ENCODE data around the gene YAF2.
"Not testable (repeated sequence)": the region's sequence is repeated elsewhere in the genome, so short reads cannot be mapped to it uniquely, and the experiment has no call there.

YAF2 gene

DNA sequence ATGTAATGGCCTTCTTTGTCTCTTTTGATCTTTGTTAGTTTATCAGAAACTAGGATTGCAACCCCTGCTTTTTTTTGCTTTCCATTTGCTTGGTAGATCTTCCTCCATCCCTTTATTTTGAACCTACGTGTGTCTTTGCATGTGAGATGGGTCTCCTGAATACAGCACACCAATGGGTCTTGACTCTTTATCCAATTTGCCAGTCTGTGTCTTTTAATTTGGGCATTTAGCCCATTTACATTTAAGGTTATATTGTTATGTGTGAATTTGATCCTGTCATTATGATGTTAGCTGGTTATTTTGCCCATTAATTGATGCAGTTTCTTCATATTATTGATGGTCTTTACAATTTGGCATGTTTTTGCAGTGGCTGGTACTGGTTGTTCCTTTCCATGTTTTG, 14.6 kb upstream of the YAF2 start:
- not testable (repeated sequence) for DNase-seq

DNA sequence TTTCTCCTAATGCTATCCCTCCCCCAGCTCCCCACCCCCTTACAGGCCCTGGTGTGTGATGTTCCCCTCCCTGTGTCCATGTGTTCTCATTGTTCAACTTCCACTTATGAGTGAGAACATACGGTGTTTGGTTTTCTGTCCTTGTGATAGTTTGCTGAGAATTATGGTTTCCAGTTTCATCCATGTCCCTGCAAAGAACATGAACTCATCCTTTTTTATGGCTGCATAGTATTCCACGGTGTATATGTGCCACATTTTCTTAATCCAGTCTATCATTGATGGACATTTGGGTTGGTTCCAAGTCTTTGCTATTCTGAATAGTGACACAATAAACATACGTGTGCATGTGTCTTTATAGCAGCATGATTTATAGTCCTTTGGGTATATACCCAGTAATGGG, 11.0 kb upstream of the YAF2 start:
- not testable (repeated sequence) for DNase-seq

DNA sequence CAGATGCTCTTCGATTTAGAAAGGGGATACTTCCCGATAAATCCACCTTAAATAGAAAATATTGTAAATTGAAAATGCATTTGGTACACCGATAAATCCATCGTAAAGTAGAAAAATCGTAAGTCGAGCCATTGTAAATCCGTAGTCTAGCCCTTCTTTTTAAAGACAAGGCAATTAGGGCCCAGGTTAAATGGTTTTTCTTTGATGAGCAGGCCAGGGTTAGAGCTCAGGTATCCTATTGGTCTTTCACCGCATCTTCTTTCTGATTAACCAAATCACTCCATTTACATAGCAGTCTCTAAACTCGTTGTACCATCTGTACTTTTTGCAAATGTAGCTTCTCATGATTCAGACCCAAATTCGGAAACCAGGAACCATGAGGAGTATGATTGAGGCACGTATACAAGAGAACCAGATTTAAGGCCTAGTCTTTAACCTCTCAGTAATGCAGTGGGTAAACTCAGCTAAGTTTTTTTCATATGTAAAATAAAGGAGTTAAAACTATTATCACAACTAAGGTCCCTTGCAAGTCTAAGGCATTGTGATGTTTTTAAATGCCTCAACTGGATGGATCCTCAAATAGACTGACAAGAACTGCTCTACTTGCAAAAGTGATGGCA, 2.2 kb upstream of the YAF2 start:
- DNase-seq: no peak

DNA sequence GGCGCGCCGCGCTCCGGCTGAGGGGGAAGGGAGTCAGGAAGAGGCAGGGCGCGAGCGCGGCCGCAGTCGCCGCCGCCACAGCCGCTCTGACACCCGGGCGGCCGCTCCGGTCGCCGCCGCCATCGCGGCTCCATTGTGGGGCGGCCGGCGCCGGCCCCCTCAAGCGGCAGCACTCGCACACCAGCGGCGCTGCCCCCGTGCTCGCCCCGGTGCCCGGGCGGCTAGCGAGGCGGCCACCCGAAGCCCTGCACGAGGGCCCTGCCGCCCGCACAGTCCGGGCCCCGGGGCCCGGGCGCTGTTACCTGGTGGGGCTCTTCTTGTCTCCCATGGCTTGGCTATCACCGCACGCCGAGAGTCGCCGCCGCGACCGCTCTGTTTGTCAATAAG, 202 bp downstream of the YAF2 start:
- DNase-seq: no peak

DNA sequence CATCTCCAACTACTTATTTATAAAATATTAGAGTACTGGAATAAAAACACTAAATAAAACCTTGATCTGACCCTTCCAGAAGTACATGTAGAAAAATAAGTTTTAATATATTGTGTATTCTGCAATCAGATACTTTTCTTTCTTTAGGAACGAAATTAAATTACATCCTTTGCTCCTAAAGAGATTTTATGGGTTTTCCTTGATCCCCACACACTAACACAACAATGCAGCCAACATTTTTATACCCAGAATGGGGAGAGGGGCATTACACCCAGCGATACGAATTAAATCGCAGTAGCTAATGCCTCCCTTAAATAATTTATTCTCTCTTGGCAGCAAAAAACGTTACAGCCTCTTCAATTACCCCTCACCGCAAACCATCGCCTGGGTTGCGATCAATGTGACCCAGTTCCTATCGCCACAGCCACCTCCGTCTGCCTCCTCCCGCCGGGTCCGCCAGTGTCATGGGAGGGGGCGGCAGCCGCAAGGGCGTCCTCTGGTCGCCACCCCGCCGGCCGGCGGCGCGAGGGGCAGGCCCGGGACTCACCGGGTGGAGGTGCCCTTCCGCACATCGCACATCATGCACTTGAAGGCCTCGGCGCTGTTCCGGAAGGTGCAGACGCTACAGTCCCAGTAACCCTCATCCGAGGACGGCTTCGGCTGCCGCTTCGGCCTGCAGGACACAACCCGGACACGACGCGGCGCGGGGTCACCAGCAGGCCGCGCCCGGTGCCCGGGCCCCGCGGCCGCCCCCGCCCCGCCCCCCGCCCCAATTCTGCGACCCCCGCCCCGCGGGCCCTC, 796 bp downstream of the YAF2 start:
- DNase-seq: peak; percentile 75

DNA sequence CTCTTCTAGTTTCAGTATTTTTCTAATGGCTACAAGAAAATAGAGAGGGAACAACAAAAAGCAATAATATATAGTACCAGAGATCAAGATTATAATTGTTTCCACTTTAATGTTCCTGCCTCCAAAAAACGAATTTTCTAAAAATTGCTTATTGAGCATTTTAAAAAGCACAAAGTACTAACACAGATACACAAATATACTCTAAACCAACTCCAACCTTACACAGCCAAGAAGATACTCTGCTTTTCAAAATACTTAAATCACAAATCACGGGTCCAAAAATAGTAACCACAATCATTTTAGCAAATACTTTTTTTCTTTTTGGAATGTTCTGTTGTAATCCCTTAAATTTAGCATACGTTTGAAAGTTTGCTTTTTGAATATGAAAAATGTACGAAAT, 2.0 kb downstream of the YAF2 start:
- no peak for DNase-seq

DNA sequence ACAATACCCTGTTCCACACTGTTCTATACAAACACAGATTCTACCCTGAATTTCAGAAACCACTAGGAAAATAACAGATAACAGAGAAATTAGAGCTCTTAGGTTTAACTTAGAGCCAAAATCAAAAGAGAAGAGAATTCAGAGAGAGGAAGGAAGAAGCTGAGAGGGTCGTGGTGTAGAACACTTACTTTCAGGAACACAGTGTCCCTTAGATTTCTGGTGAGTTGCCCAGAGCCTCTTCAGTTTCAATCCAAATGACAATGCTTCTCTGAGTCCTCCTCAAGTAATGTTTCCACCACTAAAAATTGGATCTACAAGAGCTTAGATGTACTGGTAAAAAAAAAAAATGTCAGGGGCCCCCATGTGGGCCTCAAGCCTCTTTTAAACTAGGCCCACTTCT, 2.6 kb downstream of the YAF2 start:
- no peak for DNase-seq

DNA sequence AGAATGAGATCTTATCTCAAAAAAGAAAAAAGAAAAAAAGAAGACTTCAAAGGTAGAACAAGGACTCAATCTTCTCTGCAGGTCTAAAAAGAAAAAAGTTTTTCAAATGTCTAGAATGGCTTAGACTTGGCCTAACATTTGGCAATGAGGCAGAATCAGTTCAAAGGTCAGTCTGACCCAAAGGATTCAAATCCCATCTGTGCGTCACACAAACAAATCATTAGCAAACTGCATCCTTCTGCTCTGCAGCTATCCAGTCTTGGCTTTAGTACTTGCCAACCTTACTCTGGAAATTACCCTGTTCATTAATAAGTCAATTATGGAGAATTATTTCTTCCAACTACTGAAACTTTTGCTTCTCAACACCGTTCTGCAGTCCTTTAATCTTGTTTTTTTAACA, 3.1 kb downstream of the YAF2 start:
- no peak for DNase-seq

GRCh38 chr12:42227525-42227924, 10.5 kb downstream of the YAF2 start:
- not testable (repeated sequence) for DNase-seq

DNA sequence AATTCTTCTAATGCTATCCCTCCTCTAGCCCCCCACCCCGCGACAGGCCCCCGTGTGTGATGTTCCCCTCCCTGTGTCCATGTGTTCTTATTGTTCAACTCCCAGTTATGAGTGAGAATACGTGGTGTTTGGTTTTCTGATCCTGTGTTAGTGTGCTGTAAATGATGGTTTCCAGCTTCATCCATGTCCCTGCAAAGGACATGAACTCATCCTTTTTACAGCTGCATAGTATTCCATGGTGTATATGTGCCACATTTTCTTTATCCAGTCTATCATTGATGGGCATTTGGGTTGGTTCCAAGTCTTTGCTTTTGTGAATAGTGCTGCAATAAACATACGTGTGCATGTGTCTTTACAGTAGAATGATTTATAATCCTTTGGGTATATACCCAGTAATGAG, 13.5 kb downstream of the YAF2 start:
- not testable (repeated sequence) for DNase-seq

- no peak for DNase-seq
These were observed 15.3 kb downstream of the YAF2 start for GRCh38 chr12:42222724-42223123.

DNA sequence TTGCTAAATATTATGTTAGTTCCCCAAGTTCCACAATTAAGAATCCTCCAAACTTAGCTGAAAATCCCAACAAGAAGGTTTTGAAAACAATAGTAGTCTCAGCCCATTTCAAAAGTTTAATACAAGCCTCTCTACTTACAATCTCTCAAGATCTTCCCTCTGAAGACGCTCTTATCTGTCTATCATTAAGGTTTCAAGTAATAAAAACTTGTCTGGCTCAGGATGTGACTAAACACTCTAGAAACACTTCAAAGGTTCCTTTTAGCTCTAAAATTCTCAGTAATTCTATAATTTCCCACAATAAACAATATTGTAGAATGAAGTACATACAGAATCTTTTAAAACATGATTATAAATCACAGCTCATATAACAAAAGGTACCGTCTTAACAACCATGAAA, 16.3 kb downstream of the YAF2 start:
- DNase-seq: no peak

DNA sequence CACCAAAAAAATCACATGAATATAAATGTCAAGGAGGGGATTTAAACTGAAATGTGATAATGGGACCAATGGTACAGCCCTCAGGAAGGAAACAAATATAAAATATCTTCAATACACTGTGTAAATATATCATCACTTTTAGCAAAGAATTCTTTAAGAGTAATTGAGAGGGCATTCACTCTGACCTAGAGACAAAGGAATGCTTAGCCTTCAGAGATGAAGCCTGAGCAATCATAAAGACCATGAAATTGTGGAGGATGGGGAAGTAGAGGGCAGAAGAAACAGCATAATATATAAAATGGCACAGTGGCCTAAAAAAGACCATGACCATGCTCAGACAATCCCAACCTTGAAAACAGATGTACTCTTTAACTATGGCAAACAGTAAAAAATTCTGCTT, 20.4 kb downstream of the YAF2 start:
- DNase-seq: no peak

DNA sequence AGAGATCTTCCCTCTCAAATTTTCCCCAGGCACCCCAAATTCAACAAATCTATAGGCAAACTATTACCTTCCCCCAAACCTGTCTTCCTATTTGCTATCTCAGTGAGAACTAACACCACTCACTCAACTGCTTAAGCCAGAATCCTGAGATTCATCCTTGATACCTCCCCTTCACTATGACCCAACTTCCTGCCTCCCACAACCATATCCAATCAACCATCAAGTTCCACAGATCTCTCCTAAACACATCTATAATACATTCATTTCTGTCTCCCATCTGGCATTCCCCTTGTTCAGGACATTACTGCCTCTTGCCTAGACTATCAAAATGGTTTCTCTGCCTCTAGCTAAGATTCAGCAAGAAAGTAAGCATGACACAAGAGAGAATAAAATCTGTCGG, 21.3 kb downstream of the YAF2 start:
- no peak for DNase-seq

- not testable (repeated sequence) for DNase-seq
These were observed 22.3 kb downstream of the YAF2 start for GRCh38 chr12:42215759-42216158.

- DNase-seq: no peak
These were observed 24.1 kb downstream of the YAF2 start for GRCh38 chr12:42213954-42214426.

DNA sequence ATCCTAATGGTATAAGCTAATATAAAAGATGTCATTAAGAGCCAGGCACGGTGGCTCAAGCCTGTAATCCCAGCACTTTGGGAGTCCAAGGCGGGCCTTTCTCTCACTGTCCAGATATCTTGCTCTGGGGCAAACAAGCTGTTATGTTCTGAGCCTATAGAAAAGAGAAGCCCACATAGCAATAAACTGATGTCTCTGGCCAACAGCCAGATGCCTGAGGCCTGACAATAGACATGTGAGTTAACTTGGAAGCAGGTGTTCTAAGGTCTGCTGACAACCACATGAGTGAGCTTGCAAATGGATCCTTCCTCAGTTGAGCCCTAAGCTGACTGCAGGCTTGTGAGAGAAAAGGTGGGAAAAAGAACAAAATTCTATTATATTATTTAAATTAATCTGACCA, 25.0 kb downstream of the YAF2 start:
- peak; percentile 20 for DNase-seq

DNA sequence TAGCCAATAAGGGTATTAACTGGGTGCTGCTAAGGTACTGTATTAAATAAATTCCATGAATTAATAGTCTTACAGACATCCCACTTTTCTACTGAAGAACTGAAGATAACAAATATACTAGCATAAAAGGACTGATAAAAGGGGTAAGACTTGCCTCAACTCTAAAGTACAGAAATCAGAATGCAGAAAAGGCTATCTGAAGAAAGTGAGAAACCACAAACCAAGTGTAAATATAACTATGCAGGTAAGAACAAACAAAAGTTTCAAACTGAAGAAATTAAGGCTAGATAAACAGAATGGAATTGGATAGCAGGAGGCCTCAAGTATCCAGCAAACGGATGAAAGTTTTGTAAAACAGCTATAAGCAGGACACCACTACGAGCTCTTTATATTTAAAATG, 29.5 kb downstream of the YAF2 start:
- no peak for DNase-seq

DNA sequence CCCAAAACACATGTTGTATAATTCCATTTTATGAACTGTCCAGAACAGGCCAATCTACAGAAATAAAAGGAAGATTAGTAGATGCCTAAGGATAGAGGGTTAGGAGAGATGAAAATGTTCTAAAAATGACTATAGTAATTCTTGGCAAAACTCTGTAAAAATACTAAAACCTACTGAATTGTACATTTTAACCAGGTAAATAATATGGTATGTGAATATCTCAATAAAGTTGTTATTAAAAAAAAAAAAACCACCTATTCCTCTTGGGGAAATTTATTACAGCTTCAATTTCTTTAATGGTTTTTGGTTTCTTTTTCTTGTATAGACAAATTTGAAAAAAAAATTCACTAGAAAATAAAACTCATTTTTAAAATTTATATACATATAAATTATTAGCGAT, 33.2 kb downstream of the YAF2 start:
- DNase-seq: no peak

- DNase-seq: no peak
These were observed 33.7 kb downstream of the YAF2 start for GRCh38 chr12:42204362-42204761.

DNA sequence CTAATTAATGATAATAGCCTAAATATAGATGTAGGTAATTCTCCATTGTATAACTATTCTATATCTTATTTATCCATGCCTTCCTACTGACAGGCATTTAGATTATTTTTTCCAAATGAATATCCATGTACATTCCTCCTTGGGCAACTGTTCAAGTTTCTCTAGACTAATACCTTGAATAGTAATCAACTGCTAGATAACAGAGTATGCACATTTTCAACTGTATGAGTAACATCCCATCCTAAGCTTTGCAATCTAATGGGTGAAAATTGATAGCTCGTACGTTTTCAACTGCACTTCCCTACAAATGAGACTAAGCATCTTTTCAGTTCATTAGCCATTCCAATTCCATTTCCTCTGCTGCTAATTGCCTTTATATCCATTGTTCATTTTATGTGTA, 37.0 kb downstream of the YAF2 start:
- DNase-seq: no peak

DNA sequence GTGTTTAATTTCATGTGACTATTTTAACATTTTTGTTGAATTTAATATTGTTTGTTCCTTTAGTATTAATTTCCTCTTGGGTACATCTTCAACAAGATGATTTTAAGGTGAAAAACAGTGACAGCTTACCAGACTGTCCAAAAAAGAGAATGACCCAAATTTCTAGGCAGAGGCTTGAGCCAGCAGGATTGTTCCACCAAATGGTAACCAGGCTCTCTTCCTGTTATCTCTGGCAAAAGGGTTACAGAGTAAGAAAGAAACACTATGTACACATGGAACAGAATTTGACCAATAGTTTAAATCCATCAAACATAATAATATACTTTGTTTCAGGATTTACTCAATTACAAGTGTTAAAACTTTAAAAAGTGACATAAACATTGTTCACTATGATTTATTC, 39.0 kb downstream of the YAF2 start:
- DNase-seq: no peak

DNA sequence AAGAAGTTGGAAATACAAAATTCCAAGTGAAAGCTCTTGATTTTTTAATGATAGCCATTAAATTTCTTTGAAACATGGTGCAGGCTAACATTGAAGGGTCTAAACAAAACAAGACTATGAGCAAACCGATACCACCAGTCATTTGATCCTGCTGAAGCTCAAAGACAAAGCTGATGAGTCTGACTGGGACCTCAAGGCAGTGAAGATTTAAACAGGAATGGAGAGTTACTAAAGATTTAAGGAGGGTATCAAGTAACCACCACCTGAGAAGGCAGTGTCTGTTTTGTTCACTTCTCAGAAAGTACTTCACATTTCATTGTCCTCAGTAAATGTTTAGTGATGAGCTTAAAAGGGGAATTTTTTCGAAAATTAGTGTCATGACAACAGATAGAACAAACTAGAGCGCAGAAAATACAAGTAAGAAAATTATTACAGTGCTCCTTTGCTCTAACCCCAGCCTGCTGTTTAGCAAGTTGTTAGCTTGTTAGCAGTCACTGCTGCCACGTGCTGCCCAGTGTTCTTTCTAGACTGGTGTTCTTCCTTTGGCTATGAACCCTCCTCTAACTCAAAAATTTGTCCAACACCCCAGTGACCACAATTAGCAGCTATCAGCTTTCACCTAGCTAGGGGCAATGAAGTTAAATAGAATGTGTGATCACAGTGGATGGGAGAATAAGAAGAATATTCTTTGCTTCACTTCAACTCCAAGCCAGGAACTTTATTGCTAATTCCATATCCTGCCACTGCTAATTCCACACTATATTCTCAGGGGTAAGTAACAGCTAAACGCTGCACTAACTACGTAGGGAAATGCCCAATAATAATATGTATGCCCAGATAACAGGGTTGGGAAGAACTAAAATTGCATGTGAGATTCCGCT, 41.1 kb downstream of the YAF2 start:
- no peak for DNase-seq

DNA sequence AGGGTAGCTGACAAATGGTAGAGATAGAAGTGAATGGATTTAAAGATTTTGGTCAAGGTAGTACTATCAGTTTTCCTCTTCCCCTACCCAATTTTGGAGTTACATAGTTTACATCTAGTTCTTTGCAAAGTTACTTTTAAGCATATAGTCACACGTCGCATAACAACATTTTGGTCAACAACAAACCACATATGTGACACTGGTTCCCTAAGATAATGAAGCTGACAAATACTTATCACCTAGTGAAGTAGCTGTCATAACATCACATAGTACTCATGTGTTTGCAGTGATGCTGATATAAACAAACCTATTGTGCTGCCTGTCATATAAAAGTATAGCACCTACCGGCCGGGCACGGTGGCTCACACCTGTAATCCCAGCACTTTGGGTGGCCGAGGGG, 45.4 kb downstream of the YAF2 start:
- no peak for DNase-seq

Data from NCI-H510A (cell line).